Glutamatergic neuron (in vitro differentiated cells): ENCODE measurements around the gene NUP107. TPM values are rescaled to one million over a fixed set of nuclear protein-coding genes. Genes with fewer than 3 reads are reported as not detected.
A peak's percentile ranks its signal among the peaks of the same experiment; 100 is the strongest.
"Not testable (repeated sequence)": the region's sequence is repeated elsewhere in the genome, so short reads cannot be mapped to it uniquely, and the experiment has no call there.

ENCODE experiments used
- DNase-seq: peaks from one replicate; pipeline ENCODE4 v3.0.0; 2022
- H3K27ac Mint-ChIP-seq: one replicate; pipeline ENCODE4 v1.8.0; 2020; ENCODE audit warnings: mild to moderate bottlenecking, mixed read lengths, inconsistent platforms; ENCODE audit not compliant: unreplicated experiment
- H3K27me3 Mint-ChIP-seq: one replicate; pipeline ENCODE4 v1.8.0; 2020; ENCODE audit warnings: mild to moderate bottlenecking, moderate library complexity, mixed read lengths, inconsistent platforms; ENCODE audit not compliant: unreplicated experiment
- H3K36me3 Mint-ChIP-seq: one replicate; pipeline ENCODE4 v1.8.0; 2020; ENCODE audit warnings: mild to moderate bottlenecking, mixed read lengths, inconsistent platforms; ENCODE audit not compliant: unreplicated experiment
- H3K4me1 Mint-ChIP-seq: one replicate; pipeline ENCODE4 v1.8.0; 2020; ENCODE audit warnings: mild to moderate bottlenecking, low read depth, mixed read lengths, inconsistent platforms; ENCODE audit not compliant: unreplicated experiment
- H3K4me3 Mint-ChIP-seq: one replicate; pipeline ENCODE4 v1.8.0; 2020; ENCODE audit warnings: mild to moderate bottlenecking, mixed read lengths, inconsistent platforms; ENCODE audit not compliant: unreplicated experiment
- H3K9me3 Mint-ChIP-seq: one replicate; pipeline ENCODE4 v1.8.0; 2020; ENCODE audit warnings: mild to moderate bottlenecking, moderate library complexity, mixed read lengths, inconsistent platforms; ENCODE audit not compliant: unreplicated experiment
- CTCF ChIP-seq: fragments of 200-600 bp; sonication (generic); IDR thresholded peaks from one replicate; pipeline ENCODE4 v1.5.0; 2021; ENCODE audit not compliant: partially characterized antibody, unreplicated experiment
- long read RNA-seq: library from polyadenylated mRNA; unstranded; transcript quantifications from one replicate; pipeline ENCODE4 v2.0.0, GENCODE V29; 2020; ENCODE audit not compliant: unreplicated experiment
- total RNA-seq: library from RNA; stranded (reverse); fragmentation: NEBNext Ultra II Directional; extraction: Animal tissue kit (Norgen Biotek cat#: 25700); gene quantifications from one replicate; pipeline ENCODE4 v1.2.1, GENCODE V29; 2021; ENCODE audit not compliant: unreplicated experiment

Gene NUP107
- 51.6 TPM for total RNA-seq
- long read RNA-seq, full-length matches to known transcripts, result 10 of 27 reads
- long read RNA-seq, partial matches to known transcripts, result 9 of 27 reads
- long read RNA-seq, other reads (novel, unspliced or antisense), result 8 of 27 reads

DNA sequence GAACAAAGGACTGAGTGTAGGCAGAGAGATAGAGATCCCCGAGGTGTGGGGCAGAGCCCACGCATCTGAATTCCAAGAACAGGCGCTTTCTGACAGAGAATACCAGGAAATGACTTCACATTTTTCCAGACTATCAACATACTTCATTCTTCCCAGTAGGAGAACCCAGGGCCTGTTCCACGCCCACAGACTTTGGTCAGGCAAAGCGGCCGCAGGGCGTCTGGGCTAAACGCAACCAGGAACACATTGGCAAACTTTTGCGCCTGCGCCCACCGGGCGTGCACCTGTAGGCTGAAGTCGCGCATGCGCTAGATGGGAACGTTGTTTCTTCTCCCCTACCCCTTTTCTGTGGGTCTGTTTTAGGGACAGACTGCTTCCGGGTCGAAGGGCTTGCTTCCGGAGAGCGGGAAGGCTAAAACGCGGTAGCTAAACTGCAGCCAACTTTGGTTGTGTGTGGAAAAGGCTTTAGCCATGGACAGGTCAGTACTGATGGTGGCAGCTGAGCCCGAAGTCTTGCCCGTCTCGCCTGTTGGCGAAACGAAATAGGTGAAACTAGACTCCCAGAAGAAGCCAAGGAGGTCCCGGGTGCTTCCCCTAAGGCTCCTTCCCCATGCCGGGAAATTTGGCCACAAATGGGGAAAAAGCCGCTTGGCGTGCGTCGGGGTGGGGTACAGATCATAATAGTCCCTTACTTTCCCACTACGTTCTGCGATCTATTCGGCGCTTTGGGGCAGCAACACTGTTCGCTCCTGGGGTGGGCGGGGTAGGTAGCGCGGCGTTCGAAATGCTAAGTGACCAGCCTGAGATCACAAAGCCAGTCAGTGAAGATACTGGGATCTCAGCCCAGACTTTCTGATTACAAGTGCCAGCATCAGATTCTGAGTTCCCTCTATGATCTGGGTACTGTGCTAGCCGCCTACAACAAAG is at the start of gene NUP107:
TSS of gene NUP107 (plus strand) at position 384 of the 927 bp plus-strand sequence. CDS start at position 472, 88 bp downstream.
- H3K27me3 Mint-ChIP-seq, result peaks cover 8% of the 10 kb centered on the region
- H3K36me3 Mint-ChIP-seq, result no peaks in the 10 kb centered on the region
- peak within 1 kb of the TSS; percentile 91 for H3K27ac Mint-ChIP-seq
- peak; percentile 96 for DNase-seq
- peaks cover 5% of the 10 kb centered on the region for H3K9me3 Mint-ChIP-seq
- TF ChIP-seq CTCF, result no peak
- peak within 1 kb of the TSS; percentile 96 for H3K4me3 Mint-ChIP-seq
- no peaks in the 10 kb centered on the region for H3K4me1 Mint-ChIP-seq

- not testable (repeated sequence) for H3K36me3 Mint-ChIP-seq, H3K4me3 Mint-ChIP-seq, H3K4me1 Mint-ChIP-seq, DNase-seq, H3K27ac Mint-ChIP-seq, H3K9me3 Mint-ChIP-seq, H3K27me3 Mint-ChIP-seq
These were observed 49.3 kb upstream of the NUP107 start for GRCh38 chr12:68637439-68637838.

- no peak for DNase-seq
- Mint-ChIP-seq H3K9me3 (no peaks in the 10 kb centered on the region), H3K27ac (no peak overlapping the region), H3K27me3 (peaks cover 2% of the 10 kb centered on the region), H3K4me3 (no peak overlapping the region), H3K4me1 (peaks cover 4% of the 10 kb centered on the region), H3K36me3 (no peaks in the 10 kb centered on the region)
- TF ChIP-seq CTCF, result no peak
These were observed 48.6 kb upstream of the NUP107 start for GRCh38 chr12:68638171-68638570.

GRCh38 chr12:68638721-68639395 is 47.9 kb upstream of the NUP107 start:
- H3K27me3 Mint-ChIP-seq, result peaks cover under 1% of the 10 kb centered on the region
- H3K9me3 Mint-ChIP-seq, result no peaks in the 10 kb centered on the region
- no peaks in the 10 kb centered on the region for H3K36me3 Mint-ChIP-seq
- no peak overlapping the region for H3K27ac Mint-ChIP-seq
- DNase-seq, result no peak
- H3K4me1 Mint-ChIP-seq, result peaks cover 4% of the 10 kb centered on the region
- no peak overlapping the region for H3K4me3 Mint-ChIP-seq
- no peak for TF ChIP-seq CTCF

GRCh38 chr12:68639396-68639767 is 47.4 kb upstream of the NUP107 start:
- peaks cover 4% of the 10 kb centered on the region for H3K4me1 Mint-ChIP-seq
- no peaks in the 10 kb centered on the region for H3K27me3 Mint-ChIP-seq
- TF ChIP-seq CTCF, result no peak
- no peak for DNase-seq
- no peak overlapping the region for H3K4me3 Mint-ChIP-seq
- no peaks in the 10 kb centered on the region for H3K36me3 Mint-ChIP-seq
- H3K9me3 Mint-ChIP-seq, result no peaks in the 10 kb centered on the region
- no peak overlapping the region for H3K27ac Mint-ChIP-seq
